Mucosa of descending colon (tissue), 3 donors: ENCODE results near the gene RNF141. TPM values are rescaled to one million over a fixed set of nuclear protein-coding genes. Genes with fewer than 3 reads are reported as not detected.

Source experiments
- ATAC-seq: fragments of 200-7000 bp; cut with Tn5 transposase; one replicate; pipeline ENCODE4 v1.9.1; 2020; ENCODE audit warnings: mild to moderate bottlenecking, moderate library complexity
- DNase-seq, 3 donors: peaks; one replicate each; pipeline ENCODE4 v3.0.0-alpha.2; 2020
- H3K36me3 ChIP-seq: fragments of 200-600 bp; one replicate; pipeline ENCODE4 v1.8.0; 2021; ENCODE audit warnings: low read depth, mild to moderate bottlenecking
- H3K4me1 ChIP-seq: fragments of 200-600 bp; one replicate; pipeline ENCODE4 v1.8.0; 2021; ENCODE audit warnings: low read depth, mild to moderate bottlenecking
- H3K4me3 ChIP-seq: fragments of 200-600 bp; one replicate; pipeline ENCODE4 v1.8.0; 2021; ENCODE audit warnings: mild to moderate bottlenecking
- H3K9me3 ChIP-seq: fragments of 200-600 bp; one replicate; pipeline ENCODE4 v1.8.0; 2021; ENCODE audit warnings: mild to moderate bottlenecking
- CTCF ChIP-seq: fragments of 200-600 bp; IDR thresholded peaks from one replicate; pipeline ENCODE4 v1.8.0; 2022; ENCODE audit warnings: antibody characterized with exemption, mild to moderate bottlenecking
- intact Hi-C, 2 donors: fragments of 100-400 bp; cut with DNase I in 1 of 2; cut with micrococcal nuclease in 1 of 2; formaldehyde crosslinking; loops; one replicate each; pipeline versions ENCODE4 v1.11.0 to v1.11.1; 2022; cut with DNase I, micrococcal nuclease
- total RNA-seq, 3 donors: library from RNA; stranded (reverse); fragmentation: NEBNext Ultra II Directional in 2 of 3; extraction: Animal tissue kit (Norgen Biotek cat#: 25700) in 2 of 3; gene quantifications; one replicate each; pipeline versions ENCODE4 v1.2.1 to v1.2.4, GENCODE V29; 2021 to 2023
- donor health status: DM: no; HTN: no; CAD: no; lungs with moderate emphysema.
- donor health status: DM: no; HTN: no; CAD: no.
- donor health status: DM: no; HTN: yes; CAD: no.

Gene RNF141
- total RNA-seq, 3 donors from 2014 or later = 32.8 to 35.5 (median 34.7) TPM

- no peaks in the 10 kb centered on the region for H3K9me3 ChIP-seq
- DNase-seq (no peak), ATAC-seq (no peak)
- H3K36me3 ChIP-seq = no peaks in the 10 kb centered on the region
- H3K4me1 ChIP-seq = no peaks in the 10 kb centered on the region
- H3K4me3 ChIP-seq = no peak overlapping the region
- intact Hi-C loops = no loop called here
- no peak for TF ChIP-seq CTCF
Observed at GRCh38 chr11:10506008-10506370, 35.0 kb downstream of the RNF141 start.

- Histone ChIP-seq H3K4me3 (no peak overlapping the region), H3K36me3 (no peaks in the 10 kb centered on the region), H3K9me3 (no peaks in the 10 kb centered on the region), H3K4me1 (no peaks in the 10 kb centered on the region)
- ATAC-seq = no peak
- no peak for DNase-seq
- intact Hi-C loops = no loop called here
- no peak for TF ChIP-seq CTCF
Observed at GRCh38 chr11:10505278-10506007, 35.5 kb downstream of the RNF141 start.

- H3K9me3 ChIP-seq = no peaks in the 10 kb centered on the region
- H3K36me3 ChIP-seq = no peaks in the 10 kb centered on the region
- intact Hi-C loops = no loop called here
- H3K4me3 ChIP-seq = no peak overlapping the region
- DNase-seq (no peak), ATAC-seq (no peak)
- no peak for TF ChIP-seq CTCF
- H3K4me1 ChIP-seq = no peaks in the 10 kb centered on the region
Observed at GRCh38 chr11:10504490-10504889, 36.5 kb downstream of the RNF141 start.

GRCh38 chr11:10503777-10504480, 37.1 kb downstream of the RNF141 start:
- intact Hi-C loops = no loop called here
- Histone ChIP-seq H3K9me3 (no peaks in the 10 kb centered on the region), H3K36me3 (no peaks in the 10 kb centered on the region), H3K4me1 (no peaks in the 10 kb centered on the region), H3K4me3 (no peak overlapping the region)
- DNase-seq (no peak), ATAC-seq (no peak)
- no peak for TF ChIP-seq CTCF

- no peaks in the 10 kb centered on the region for H3K9me3 ChIP-seq
- H3K4me1 ChIP-seq = no peaks in the 10 kb centered on the region
- DNase-seq = no peak
- no peak for TF ChIP-seq CTCF
- H3K36me3 ChIP-seq = no peaks in the 10 kb centered on the region
- no peak overlapping the region for H3K4me3 ChIP-seq
- ATAC-seq = peak; percentile 33
- intact Hi-C loops = no loop called here
Observed at GRCh38 chr11:10503221-10503620, 37.8 kb downstream of the RNF141 start.
